Measurements from ENCODE around the gene ATG7. TPM values are rescaled to one million over a fixed set of nuclear protein-coding genes. Genes with fewer than 3 reads are reported as not detected.

ATG7 gene
- total RNA-seq, 1 donor, result 97.9 TPM

GRCh38 chr3:11422291-11422690 is 150.1 kb downstream of the ATG7 start:
- no peak for DNase-seq (ENCODE audit: low read depth)
- TF ChIP-seq CTCF (IDR thresholded peaks at IDR 0.05; ENCODE audit: insufficient read depth, low read length), result no peak
- no peak overlapping the region for H3K4me3 ChIP-seq (ENCODE audit: low read depth, low read length)

GRCh38 chr3:11423868-11424267 is 151.7 kb downstream of the ATG7 start:
- TF ChIP-seq CTCF (IDR thresholded peaks at IDR 0.05; ENCODE audit: insufficient read depth, low read length), result no peak
- no peak for DNase-seq (ENCODE audit: low read depth)
- no peak overlapping the region for H3K4me3 ChIP-seq (ENCODE audit: low read depth, low read length)

- TF ChIP-seq CTCF (IDR thresholded peaks at IDR 0.05; ENCODE audit: insufficient read depth, low read length), result no peak
- DNase-seq (ENCODE audit: low read depth), result no peak
- no peak overlapping the region for H3K4me3 ChIP-seq (ENCODE audit: low read depth, low read length)
Measured at GRCh38 chr3:11424277-11424676, 152.1 kb downstream of the ATG7 start.

- no peak for DNase-seq (ENCODE audit: low read depth)
- H3K4me3 ChIP-seq (ENCODE audit: low read depth, low read length), result no peak overlapping the region
- no peak for TF ChIP-seq CTCF (IDR thresholded peaks at IDR 0.05; ENCODE audit: insufficient read depth, low read length)
Measured at GRCh38 chr3:11430207-11430606, 158.0 kb downstream of the ATG7 start.

- no peak for DNase-seq (ENCODE audit: low read depth)
- no peak overlapping the region for H3K4me3 ChIP-seq (ENCODE audit: low read depth, low read length)
- no peak for TF ChIP-seq CTCF (IDR thresholded peaks at IDR 0.05; ENCODE audit: insufficient read depth, low read length)
Measured at GRCh38 chr3:11430624-11431023, 158.4 kb downstream of the ATG7 start.

- DNase-seq (ENCODE audit: low read depth), result no peak
- H3K4me3 ChIP-seq (ENCODE audit: low read depth, low read length), result no peak overlapping the region
- no peak for TF ChIP-seq CTCF (IDR thresholded peaks at IDR 0.05; ENCODE audit: insufficient read depth, low read length)
Measured at GRCh38 chr3:11431319-11431718, 159.1 kb downstream of the ATG7 start.

- peak overlapping the region; percentile 29 for H3K4me3 ChIP-seq (ENCODE audit: low read depth, low read length)
- TF ChIP-seq CTCF (IDR thresholded peaks at IDR 0.05; ENCODE audit: insufficient read depth, low read length), result no peak
Measured at GRCh38 chr3:11434017-11434526, 161.9 kb downstream of the ATG7 start.

More at GRCh38 chr3:11434017-11434526, 161.9 kb downstream of the ATG7 start:
- DNase-seq (ENCODE audit: low read depth), result peak; percentile 96
